GM21737 (cell line): Measurements from ENCODE around the gene DLX4.

ENCODE experiments used
- ATAC-seq: cut with Tn5 transposase; IDR thresholded peaks from one replicate; pipeline ENCODE4 v1.9.1; 2021; ENCODE audit warnings: mild to moderate bottlenecking, moderate library complexity; ENCODE audit not compliant: unreplicated experiment

The DLX4 gene

GRCh38 chr17:49969134-49969759 is at the start of gene DLX4:
Gene DLX4, plus strand, starts transcription at chr17:49969190. Its CDS starts 279 bp downstream, at chr17:49969469.
- ATAC-seq: no peak

GRCh38 chr17:49920030-49920769 is 48.8 kb upstream of the DLX4 start:
- ATAC-seq: no peak

- ATAC-seq: no peak
Observed at GRCh38 chr17:49922095-49922494, 46.9 kb upstream of the DLX4 start.

- ATAC-seq: no peak
Observed at GRCh38 chr17:49924116-49924515, 44.9 kb upstream of the DLX4 start.

- no peak for ATAC-seq
Observed at GRCh38 chr17:49924589-49924988, 44.4 kb upstream of the DLX4 start.

GRCh38 chr17:49925921-49926320 is 43.1 kb upstream of the DLX4 start:
- ATAC-seq: no peak

- no peak for ATAC-seq
Observed at GRCh38 chr17:49926886-49927285, 42.1 kb upstream of the DLX4 start.

- no peak for ATAC-seq
Observed at GRCh38 chr17:49928126-49928800, 40.7 kb upstream of the DLX4 start.

- ATAC-seq: no peak
Observed at GRCh38 chr17:49928837-49929475, 40.0 kb upstream of the DLX4 start.

- ATAC-seq: no peak
Observed at GRCh38 chr17:49930880-49931279, 38.1 kb upstream of the DLX4 start.

- ATAC-seq: no peak
Observed at GRCh38 chr17:49931416-49932137, 37.4 kb upstream of the DLX4 start.

- ATAC-seq: no peak
Observed at GRCh38 chr17:49932138-49932723, 36.8 kb upstream of the DLX4 start.

GRCh38 chr17:49932901-49933300 is 36.1 kb upstream of the DLX4 start:
- ATAC-seq: no peak

GRCh38 chr17:49935526-49936210 is 33.3 kb upstream of the DLX4 start:
- no peak for ATAC-seq

- ATAC-seq: no peak
Observed at GRCh38 chr17:49936386-49936785, 32.6 kb upstream of the DLX4 start.

GRCh38 chr17:49939318-49939717 is 29.7 kb upstream of the DLX4 start:
- ATAC-seq: no peak

- no peak for ATAC-seq
Observed at GRCh38 chr17:49941427-49941826, 27.6 kb upstream of the DLX4 start.

GRCh38 chr17:49942947-49943346 is 26.0 kb upstream of the DLX4 start:
- ATAC-seq: no peak

GRCh38 chr17:49944273-49944870 is 24.6 kb upstream of the DLX4 start:
- ATAC-seq: no peak

GRCh38 chr17:49946208-49946607 is 22.8 kb upstream of the DLX4 start:
- no peak for ATAC-seq
